GM19397 (cell line): ENCODE data around the gene EYA3.

ENCODE experiments used
- ATAC-seq: cut with Tn5 transposase; IDR thresholded peaks from one replicate; pipeline ENCODE4 v1.9.1; 2021; ENCODE audit warnings: mild to moderate bottlenecking, moderate library complexity; ENCODE audit not compliant: unreplicated experiment

EYA3 gene

DNA sequence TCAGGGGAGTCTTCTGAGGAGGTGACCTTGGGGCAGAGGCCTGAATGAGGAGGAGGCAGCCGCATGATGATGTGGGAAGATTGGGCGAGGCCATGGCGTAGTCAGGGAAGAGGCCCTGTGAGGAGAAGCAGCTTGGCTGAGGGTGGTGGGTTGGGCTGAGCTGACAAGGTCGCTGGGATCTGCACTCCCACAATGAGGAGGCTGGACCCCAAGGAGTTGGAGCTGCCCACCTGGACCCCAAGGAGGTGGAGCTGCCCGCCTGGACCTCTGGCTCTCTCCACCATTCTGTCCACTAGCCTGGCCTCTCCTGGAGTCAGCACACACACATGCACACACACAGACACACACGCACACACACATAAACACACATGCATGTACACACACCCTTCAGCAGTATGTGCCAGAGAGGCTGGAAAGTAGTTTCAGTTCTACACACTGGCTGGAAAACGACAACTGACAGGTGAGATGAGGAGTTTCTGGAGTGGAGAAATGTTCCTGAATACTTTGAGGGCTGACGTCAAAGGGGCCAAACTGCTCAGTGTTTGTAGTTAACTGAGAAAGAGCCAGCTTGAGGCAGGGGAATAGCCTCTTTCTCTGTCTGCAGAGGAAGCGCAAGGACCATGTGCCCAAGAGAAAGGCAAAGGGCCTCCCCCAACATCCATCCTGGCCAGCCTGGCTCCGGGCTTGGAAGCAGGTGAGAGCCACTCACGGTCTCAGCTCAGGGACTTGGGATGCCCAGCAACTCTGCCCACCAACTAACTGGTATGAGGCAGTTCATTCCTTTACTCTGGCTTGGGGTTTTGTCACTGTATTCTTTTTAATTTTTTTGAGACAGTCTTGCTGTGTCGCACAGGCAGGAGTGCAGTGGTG is 146.5 kb downstream of the EYA3 start:
- no peak for ATAC-seq

DNA sequence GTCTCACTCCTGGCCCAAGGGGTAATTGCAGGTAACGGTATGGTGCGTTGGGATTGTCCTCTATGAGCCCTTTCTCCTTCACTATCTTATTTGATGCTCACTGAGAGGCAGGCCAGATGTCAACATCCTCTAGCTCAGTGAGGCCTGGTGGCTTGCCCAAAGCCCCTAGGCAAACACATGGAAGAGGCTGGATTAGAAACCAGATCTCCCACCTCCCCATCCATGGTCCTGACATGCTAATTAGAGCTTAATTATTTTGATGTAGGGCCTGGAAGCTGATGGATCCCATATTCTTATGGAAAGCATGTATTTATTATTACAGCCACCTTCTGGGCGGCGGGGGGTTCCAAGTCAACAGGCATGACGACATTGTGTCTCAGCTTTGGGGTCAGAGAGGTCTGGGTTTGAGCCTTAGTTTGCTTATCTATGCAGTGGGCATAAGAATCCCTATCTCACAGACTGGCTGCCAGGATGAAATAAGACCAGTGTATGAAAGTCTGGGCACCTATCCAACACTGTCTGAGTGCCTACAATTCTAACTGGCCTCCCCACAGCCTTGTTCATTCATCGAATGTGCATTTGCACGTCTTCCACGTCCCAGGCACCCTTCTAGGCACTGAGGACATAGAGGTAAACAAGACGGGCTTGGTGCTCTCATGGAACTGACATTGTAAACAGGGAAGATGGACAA is 147.4 kb downstream of the EYA3 start:
- ATAC-seq: no peak

DNA sequence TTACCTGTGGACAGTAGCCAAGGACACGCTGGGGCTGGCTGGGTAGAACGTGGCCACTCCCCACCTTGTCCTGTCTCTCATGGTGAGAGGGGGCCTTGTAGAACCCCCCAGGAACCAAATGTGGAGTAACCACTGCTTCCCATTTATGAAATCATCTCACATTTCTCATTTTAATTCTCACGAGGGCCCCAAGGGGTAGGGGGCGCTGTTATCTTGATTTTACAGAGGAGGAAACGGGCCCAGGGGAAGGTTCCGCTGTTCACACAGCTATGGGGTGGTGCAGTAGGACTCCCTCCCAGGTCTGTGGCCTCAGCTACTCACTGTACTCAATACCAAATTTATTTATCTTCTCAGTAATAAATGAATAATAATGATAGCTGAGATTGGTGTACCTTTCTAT is 148.1 kb downstream of the EYA3 start:
- no peak for ATAC-seq

DNA sequence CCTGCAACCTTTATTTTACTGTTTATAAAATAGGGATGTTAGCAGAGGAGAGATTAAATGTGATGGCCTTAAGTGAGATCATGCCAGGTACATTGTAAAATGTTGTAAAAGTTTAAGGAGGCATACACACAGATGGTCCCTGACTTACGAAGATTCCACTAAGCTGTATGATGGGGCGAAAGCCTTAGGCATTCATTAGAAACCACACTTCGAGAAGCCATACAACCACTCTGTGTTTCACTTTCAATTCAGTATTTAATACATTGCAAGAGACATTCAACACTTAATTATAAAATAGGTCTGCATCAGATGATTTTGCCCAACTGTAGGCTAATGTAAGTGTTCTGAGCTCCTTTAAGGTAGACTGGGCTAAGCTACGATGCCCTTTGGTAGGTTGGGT is 149.9 kb downstream of the EYA3 start:
- no peak for ATAC-seq

DNA sequence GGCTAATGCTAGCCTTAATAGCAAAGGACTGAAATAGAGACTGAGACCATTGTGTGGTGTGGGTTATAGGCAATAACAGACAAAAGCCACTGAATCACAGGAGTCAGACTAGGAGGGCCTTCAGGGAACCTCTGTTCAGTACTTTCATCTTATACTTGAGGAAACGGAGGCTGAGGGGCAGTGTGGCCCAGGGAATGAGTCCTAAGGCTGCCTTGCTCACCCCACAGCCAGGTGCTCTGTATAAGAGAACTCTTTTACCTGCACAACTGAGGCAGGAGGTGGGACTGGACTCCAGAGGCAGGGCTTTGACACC is 150.9 kb downstream of the EYA3 start:
- no peak for ATAC-seq

DNA sequence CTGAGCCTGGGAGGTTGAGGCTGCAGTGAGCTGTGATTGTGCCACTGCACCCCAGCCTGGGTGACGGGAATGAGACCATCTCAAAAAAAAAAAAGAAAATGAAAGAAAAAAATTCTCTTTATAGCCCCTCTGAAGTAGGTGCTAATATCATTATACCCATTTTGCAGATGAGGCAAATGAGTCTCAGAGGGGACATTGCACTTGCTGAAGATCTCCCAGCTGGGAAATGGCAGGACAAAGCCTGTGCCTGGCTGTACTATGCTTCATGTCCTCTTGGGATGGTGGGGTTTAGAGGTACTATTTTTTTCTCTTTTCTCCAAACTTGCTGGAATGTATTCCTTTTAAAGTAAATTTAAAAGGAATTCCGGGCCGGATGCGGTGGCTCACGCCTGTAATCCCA is 152.0 kb downstream of the EYA3 start:
- ATAC-seq: no peak

DNA sequence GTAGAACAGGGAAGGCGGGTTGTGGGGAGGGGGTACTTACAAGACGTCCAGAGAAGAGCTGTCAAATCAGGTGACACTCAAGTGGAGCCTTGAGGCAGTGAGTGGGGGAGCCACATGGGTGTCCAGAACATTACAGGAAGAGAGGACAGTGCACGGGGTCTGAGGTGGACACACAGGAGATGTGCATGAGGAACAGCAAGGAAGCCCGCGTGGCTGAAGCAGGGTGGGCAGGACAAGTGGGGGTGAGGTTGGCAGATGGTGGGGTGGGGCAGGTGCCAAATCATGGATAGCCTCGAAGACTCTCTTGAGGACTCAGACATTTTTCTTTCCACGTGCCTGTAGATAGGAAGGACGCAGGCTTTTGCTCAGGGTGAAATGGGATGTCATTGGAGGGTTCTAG is 152.7 kb downstream of the EYA3 start:
- no peak for ATAC-seq

DNA sequence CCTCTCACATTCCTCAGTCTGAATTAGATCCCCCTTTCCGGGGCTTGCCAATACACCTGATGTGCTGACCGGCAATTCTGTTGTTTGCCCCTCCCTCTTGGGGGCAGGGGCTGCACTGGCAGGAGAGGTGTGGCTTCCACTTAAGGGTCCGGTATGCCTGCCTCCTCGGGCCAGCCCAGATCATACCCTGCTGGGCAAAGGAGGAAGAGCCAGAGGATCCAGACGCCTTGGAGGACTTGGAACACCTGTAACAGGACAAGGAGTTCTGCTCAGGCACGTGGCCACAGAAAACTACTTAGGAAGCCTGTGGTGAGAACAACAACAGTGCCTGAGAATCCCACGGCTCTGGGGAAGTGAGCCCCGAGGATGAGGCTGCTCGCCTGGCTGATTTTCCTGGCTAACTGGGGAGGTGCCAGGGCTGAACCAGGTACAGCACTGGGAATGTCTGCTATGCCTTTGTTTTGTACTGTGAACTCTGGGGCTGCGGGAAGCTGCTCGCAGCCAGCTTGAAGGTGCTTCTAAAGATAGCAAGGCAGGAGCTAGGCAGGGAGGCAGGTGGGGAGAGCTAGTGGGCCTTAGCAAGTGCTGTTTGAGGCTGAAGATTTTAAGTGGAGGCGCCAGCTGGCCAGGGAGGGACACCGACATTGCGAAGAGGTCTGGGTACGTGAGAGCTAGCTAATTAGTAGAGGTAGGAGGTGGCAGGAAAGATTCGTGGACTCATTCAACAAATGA is 153.4 kb downstream of the EYA3 start, which contains the start of gene SMPDL3B:
SMPDL3B (plus strand) TSS at position 183 of the 732 bp plus-strand sequence; CDS start at position 367, 184 bp downstream.
- no peak for ATAC-seq

DNA sequence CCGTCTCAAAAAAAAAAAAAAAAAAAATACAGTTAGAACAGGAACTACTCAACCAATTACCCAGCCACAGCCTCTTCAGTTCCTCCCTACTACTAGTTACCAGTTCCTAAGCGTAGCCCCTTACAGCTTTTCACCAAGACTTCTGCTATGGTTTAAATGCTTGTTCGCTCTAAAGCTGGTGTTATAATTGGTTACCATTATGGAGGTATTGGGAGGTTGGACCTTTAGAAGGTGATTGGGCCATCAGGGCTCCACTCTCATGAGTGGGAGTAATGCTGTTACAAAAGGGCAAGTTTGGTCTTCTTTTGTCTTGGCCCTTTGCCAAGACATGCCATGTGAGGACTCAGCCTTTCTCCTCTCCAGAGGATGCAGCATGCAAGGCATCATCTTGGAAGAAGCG is 156.7 kb downstream of the EYA3 start:
- no peak for ATAC-seq

DNA sequence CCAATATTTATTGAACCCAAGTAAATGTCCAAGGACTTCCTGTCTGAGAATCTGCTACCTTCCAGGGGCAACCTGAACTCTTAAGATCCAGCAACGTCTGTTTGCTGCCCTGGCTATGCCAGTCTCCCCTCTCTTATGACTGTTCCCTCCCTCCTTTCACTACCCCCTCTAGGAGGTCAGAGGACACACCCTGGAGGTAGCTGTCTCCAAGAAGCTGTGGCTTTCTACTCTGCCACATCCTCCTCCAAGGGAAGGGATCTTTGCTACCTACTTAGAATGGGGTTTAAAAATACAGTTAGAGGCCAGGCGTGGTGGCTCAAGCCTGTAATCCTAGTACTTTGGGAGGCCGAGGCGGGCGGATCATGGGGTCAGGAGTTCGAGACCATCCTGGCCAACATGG is 157.2 kb downstream of the EYA3 start:
- ATAC-seq: no peak

DNA sequence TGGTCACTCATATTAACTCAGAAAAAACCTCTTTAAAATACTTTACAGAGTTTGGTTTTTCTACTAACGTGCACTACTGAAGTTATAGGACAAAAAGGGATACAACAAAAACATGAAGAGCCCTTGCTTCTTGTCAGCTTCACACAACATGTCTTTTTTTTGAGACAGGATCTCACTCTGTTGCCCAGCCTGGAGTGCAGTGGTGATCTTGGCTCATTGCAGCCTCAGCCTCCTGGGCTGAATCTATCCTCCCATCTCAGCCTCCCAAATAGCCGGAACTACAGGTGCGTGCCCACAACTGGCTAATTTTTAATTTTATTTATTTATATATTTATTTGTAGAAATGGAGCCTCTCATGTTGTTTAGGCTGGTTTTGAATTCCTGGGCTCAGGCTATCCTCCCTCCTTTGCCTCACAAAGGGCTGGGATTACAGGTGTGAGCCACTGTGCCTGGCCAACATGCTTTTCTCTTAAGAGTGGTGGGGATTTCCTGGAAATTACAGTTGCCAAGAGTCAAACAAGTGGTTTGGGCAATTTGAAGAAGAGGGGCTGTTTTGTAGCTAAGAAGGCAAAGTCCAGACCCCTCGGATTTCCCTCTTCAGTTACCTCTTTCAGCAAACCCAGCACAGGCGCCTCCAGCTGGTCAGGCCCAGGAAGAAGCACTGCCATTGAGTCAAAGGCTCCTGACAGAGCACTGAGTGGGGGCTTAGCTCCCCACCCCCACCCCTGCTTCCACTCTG is 160.0 kb downstream of the EYA3 start:
- no peak for ATAC-seq

DNA sequence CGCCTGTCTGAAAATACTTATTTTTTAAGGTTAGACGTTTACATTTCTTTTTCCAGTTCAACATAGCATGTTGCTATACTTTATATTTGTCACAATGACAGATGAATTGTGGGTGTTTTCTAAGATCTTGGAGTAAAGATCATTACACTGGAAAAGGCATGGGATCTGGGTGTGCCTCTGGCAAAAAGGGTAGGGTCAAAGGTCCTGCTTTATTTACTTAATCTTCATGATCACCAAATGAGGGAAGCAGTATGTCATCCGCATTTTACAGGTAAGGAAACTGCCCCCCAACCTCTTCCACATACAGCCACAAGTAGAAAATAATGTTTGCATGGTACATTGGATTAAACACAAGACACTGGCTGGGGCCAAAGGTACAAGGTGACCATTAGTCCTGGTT is 166.1 kb downstream of the EYA3 start:
- ATAC-seq: no peak
